Smooth muscle cell (in vitro differentiated cells): ENCODE data around the gene PIGO. TPM values are rescaled to one million over a fixed set of nuclear protein-coding genes. Genes with fewer than 3 reads are reported as not detected.

Source experiments
- DNase-seq: peaks from one replicate; lab custom pipeline; 2025; ENCODE audit not compliant: unreplicated experiment; lab: John Stamatoyannopoulos, UW
- H2AFZ ChIP-seq: fragments of 200-600 bp; sonication (generic); 2 replicates; pipeline ENCODE4 v1.6.0; 2016; ENCODE audit warnings: antibody characterized with exemption, low read depth, mild to moderate bottlenecking
- H3F3A ChIP-seq: fragments of 200-600 bp; sonication (generic); 2 replicates; pipeline ENCODE4 v1.6.0; 2017; ENCODE audit warnings: antibody characterized with exemption, low read depth
- H3K27ac ChIP-seq: fragments of 200-600 bp; sonication (generic); 2 replicates; pipeline ENCODE4 v1.5.1; 2016; ENCODE audit warnings: low read depth, mild to moderate bottlenecking
- H3K27me3 ChIP-seq: fragments of 200-600 bp; sonication (generic); 2 replicates; pipeline ENCODE4 v1.6.1; 2016; ENCODE audit warnings: low read depth, mild to moderate bottlenecking
- H3K36me3 ChIP-seq: fragments of 200-600 bp; sonication (generic); 2 replicates; pipeline ENCODE4 v1.5.1; 2016; ENCODE audit warnings: low read depth
- H3K4me1 ChIP-seq: fragments of 200-600 bp; sonication (generic); 2 replicates; pipeline ENCODE4 v1.5.1; 2016; ENCODE audit warnings: low read depth
- H3K4me2 ChIP-seq: fragments of 200-600 bp; sonication (generic); 2 replicates; pipeline ENCODE4 v1.6.0; 2016; ENCODE audit warnings: mild to moderate bottlenecking
- H3K4me3 ChIP-seq: fragments of 200-600 bp; sonication (generic); 2 replicates; pipeline ENCODE4 v1.5.1; 2016; ENCODE audit warnings: mild to moderate bottlenecking
- H3K79me2 ChIP-seq: fragments of 200-600 bp; sonication (generic); 2 replicates; pipeline ENCODE4 v1.6.0; 2016; ENCODE audit warnings: low read depth, mild to moderate bottlenecking
- H3K9ac ChIP-seq: fragments of 200-600 bp; sonication (generic); 2 replicates; pipeline ENCODE4 v1.6.0; 2016; ENCODE audit warnings: low read depth
- H3K9me3 ChIP-seq: fragments of 200-600 bp; sonication (generic); replicated peaks from 2 replicates; pipeline ENCODE4 v1.5.1; 2016; ENCODE audit warnings: low read depth
- H4K20me1 ChIP-seq: fragments of 200-600 bp; sonication (generic); 2 replicates; pipeline ENCODE4 v1.6.0; 2016; ENCODE audit warnings: low read depth
- WGBS: methylation state at CpG from one replicate; pipeline ENCODE4 v1.1.7; 2016; ENCODE audit warnings: low lambda C conversion rate; 5-methylcytosine and 5-hydroxymethylcytosine counted together
- polyA plus RNA-seq: library from polyadenylated mRNA; unstranded; fragments of >200 nt; fragmentation: Nextera tagmentation; extraction: Ambion mirVana; gene quantifications from 2 replicates; pipeline ENCODE4 v1.2.1, GENCODE V29; 2016
- total RNA-seq: library from RNA; depleted of rRNA; stranded (reverse); fragments of >200 nt; gene quantifications from 2 replicates; pipeline ENCODE4 v1.2.3, GENCODE V29; 2014
- TF ChIP-seq, protein P1 (sequence below): fragments of 200-600 bp; sonication (generic); IDR thresholded peaks from 2 replicates; pipeline ENCODE4 v1.5.1; 2017; ENCODE audit warnings: borderline replicate concordance, mild to moderate bottlenecking, antibody characterized with exemption; ENCODE audit not compliant: insufficient read depth, poor library complexity, severe bottlenecking

PIGO gene
- total and polyA plus RNA-seq, 2 experiments from 2014 or later: 27.5 to 29.5 TPM

DNA sequence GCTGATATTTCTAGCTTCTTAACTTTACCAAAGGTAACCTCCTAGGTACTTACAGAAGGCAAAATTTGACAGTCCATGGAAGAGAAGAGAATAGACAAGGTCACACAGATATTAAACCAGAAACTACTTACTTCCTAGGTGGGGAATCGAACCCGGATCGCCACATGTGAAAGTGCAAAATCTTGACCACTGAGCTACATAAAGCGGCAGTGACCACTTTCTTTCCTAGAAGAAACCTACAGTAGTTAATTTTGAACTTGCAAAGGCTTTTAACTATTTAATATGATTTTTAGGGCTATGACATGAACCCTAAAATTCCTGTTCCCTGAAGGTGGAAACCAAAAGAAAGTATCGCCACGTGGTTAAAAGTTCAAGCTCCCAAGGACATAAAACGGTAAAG is 39.6 kb upstream of the PIGO start:
- DNase-seq: no peak
- Histone ChIP-seq H3K9ac (no peak overlapping the region), H3K4me2 (no peak overlapping the region), H3K4me1 (no peaks in the 10 kb centered on the region), H3K9me3 (no peaks in the 10 kb centered on the region), H3K79me2 (no peaks in the 10 kb centered on the region), H3K4me3 (no peak overlapping the region), H4K20me1 (no peaks in the 10 kb centered on the region), H3K36me3 (no peaks in the 10 kb centered on the region), H2AFZ (no peak overlapping the region), H3F3A (no peaks in the 10 kb centered on the region), H3K27me3 (no peaks in the 10 kb centered on the region), H3K27ac (no peak overlapping the region)
- TF ChIP-seq, protein P1, sequence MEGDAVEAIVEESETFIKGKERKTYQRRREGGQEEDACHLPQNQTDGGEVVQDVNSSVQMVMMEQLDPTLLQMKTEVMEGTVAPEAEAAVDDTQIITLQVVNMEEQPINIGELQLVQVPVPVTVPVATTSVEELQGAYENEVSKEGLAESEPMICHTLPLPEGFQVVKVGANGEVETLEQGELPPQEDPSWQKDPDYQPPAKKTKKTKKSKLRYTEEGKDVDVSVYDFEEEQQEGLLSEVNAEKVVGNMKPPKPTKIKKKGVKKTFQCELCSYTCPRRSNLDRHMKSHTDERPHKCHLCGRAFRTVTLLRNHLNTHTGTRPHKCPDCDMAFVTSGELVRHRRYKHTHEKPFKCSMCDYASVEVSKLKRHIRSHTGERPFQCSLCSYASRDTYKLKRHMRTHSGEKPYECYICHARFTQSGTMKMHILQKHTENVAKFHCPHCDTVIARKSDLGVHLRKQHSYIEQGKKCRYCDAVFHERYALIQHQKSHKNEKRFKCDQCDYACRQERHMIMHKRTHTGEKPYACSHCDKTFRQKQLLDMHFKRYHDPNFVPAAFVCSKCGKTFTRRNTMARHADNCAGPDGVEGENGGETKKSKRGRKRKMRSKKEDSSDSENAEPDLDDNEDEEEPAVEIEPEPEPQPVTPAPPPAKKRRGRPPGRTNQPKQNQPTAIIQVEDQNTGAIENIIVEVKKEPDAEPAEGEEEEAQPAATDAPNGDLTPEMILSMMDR: no peak
- WGBS: 91% methylated on average over 7 of the region's 7 CpGs

DNA sequence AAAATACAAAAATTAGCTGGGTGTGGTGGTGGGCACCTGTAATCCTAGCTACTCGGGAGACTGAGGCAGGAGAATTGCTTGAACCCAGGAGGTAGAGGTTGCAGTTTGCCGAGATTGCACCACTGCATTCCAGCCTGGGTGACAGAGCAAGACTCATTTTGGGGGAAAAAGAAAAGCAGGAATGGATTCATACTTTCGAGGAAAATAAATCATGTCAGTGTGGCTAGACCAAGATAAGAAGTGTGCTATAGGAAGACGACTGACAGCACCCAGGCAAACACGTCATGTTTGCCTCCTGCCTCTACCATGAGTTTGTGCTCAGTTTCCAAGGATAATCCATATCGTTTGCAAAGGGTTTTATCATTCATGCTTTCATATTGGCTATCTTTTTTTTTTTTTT is 38.5 kb upstream of the PIGO start:
- H3K79me2 ChIP-seq: no peaks in the 10 kb centered on the region
- H3K27ac ChIP-seq: no peak overlapping the region
- no peaks in the 10 kb centered on the region for H3K9me3 ChIP-seq
- 94% methylated on average over 6 of the region's 6 CpGs for WGBS
- no peaks in the 10 kb centered on the region for H3F3A ChIP-seq
- H3K27me3 ChIP-seq: no peaks in the 10 kb centered on the region
- H3K4me1 ChIP-seq: no peaks in the 10 kb centered on the region
- H2AFZ ChIP-seq: no peak overlapping the region
- no peak overlapping the region for H3K4me2 ChIP-seq
- no peak overlapping the region for H3K4me3 ChIP-seq
- H4K20me1 ChIP-seq: no peaks in the 10 kb centered on the region
- no peaks in the 10 kb centered on the region for H3K36me3 ChIP-seq
- H3K9ac ChIP-seq: no peak overlapping the region
- TF ChIP-seq, protein P1: no peak
- DNase-seq: no peak

DNA sequence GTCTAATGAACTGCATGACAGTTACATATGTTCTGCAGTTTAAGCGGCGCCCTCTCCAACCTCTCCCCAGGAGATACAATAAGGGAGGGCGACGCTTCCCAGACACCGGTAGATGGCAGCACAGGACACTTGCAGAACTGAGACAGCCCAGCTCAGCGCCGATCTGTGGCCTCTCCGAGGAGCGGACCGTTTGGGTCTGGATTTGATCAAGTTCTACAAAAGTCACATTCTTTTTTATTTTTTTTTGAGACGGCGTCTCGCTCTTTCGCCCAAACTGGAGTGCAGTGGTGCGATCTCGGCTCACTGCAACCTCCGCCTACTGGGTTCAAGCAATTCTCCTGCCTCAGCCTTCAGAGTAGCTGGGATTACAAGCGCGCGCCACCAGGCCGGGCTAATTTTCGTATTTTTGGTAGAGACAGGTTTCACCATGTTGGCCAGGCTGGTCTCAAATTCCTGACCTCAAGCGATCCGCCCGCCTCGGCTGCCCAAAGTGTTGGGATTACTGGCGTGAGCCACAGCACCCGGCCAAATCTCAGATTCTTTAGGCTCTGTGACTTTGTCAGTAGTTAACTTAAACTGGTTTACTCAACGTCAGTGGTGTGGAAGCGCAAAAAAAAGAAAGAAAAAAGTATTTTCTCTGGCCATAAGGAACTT is 20.6 kb upstream of the PIGO start:
- Histone ChIP-seq H3K4me3 (peak overlapping the region; percentile 69), H3K9ac (peak overlapping the region; percentile 17), H3K36me3 (no peaks in the 10 kb centered on the region), H2AFZ (peak overlapping the region; percentile 95), H3K9me3 (no peaks in the 10 kb centered on the region), H3K27ac (peak overlapping the region; percentile 36), H4K20me1 (peaks cover 12% of the 10 kb centered on the region), H3K4me1 (peaks cover 21% of the 10 kb centered on the region), H3K27me3 (no peaks in the 10 kb centered on the region), H3K4me2 (peak overlapping the region; percentile 93), H3F3A (peaks cover 13% of the 10 kb centered on the region), H3K79me2 (peaks cover 15% of the 10 kb centered on the region)
- TF ChIP-seq, protein P1: peak; percentile 88
- 6% methylated on average over 30 of the region's 30 CpGs for WGBS
- peak; percentile 63 for DNase-seq

DNA sequence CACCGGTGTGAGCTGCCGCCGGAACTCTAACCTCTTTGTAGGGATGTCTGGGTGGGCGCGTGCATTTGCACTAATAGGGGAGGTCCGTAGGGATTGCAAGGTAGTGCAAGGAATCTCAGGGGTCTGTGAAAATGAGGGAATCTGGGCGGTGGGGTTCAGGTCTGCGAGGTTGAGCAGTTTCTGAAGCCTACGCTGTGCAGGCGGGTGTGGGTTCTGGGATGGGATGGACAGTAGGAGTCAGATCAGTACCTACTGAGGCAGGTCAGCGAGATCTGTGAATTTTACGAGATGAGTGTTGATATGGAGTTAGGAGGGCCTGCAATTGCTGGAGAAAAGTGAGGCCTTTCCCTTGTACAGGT is 20.1 kb upstream of the PIGO start:
- Histone ChIP-seq H2AFZ (peak overlapping the region; percentile 90), H3K4me2 (peak overlapping the region; percentile 93), H4K20me1 (peaks cover 12% of the 10 kb centered on the region), H3K9me3 (no peaks in the 10 kb centered on the region), H3K4me1 (peaks cover 24% of the 10 kb centered on the region), H3K36me3 (no peaks in the 10 kb centered on the region), H3F3A (peaks cover 13% of the 10 kb centered on the region), H3K9ac (no peak overlapping the region), H3K27ac (peak overlapping the region; percentile 93), H3K27me3 (no peaks in the 10 kb centered on the region), H3K79me2 (peaks cover 15% of the 10 kb centered on the region), H3K4me3 (peak overlapping the region; percentile 69)
- no peak for DNase-seq
- 4% methylated on average over 12 of the region's 12 CpGs for WGBS
- TF ChIP-seq, protein P1: no peak
